AG10803 (cell line): ENCODE measurements around the gene EFCAB6.

ENCODE experiments used
- DNase-seq: peaks from one replicate; pipeline ENCODE4 v3.0.0; 2010; ENCODE audit warnings: low read depth
- H3K4me3 ChIP-seq: 2 replicates; pipeline ENCODE4 v1.5.1; 2011; ENCODE audit warnings: mild to moderate bottlenecking, low read length, control low read depth
- TF ChIP-seq, protein P1 (sequence below): conservative IDR thresholded peaks from 2 replicates; pipeline ENCODE4 v1.5.1; 2011; ENCODE audit warnings: mild to moderate bottlenecking, low read length, control low read depth, inconsistent platforms

EFCAB6 gene

GRCh38 chr22:43542681-43543521, 269.2 kb downstream of the EFCAB6 start:
- DNase-seq: no peak
- TF ChIP-seq, protein P1, sequence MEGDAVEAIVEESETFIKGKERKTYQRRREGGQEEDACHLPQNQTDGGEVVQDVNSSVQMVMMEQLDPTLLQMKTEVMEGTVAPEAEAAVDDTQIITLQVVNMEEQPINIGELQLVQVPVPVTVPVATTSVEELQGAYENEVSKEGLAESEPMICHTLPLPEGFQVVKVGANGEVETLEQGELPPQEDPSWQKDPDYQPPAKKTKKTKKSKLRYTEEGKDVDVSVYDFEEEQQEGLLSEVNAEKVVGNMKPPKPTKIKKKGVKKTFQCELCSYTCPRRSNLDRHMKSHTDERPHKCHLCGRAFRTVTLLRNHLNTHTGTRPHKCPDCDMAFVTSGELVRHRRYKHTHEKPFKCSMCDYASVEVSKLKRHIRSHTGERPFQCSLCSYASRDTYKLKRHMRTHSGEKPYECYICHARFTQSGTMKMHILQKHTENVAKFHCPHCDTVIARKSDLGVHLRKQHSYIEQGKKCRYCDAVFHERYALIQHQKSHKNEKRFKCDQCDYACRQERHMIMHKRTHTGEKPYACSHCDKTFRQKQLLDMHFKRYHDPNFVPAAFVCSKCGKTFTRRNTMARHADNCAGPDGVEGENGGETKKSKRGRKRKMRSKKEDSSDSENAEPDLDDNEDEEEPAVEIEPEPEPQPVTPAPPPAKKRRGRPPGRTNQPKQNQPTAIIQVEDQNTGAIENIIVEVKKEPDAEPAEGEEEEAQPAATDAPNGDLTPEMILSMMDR: no peak

DNA sequence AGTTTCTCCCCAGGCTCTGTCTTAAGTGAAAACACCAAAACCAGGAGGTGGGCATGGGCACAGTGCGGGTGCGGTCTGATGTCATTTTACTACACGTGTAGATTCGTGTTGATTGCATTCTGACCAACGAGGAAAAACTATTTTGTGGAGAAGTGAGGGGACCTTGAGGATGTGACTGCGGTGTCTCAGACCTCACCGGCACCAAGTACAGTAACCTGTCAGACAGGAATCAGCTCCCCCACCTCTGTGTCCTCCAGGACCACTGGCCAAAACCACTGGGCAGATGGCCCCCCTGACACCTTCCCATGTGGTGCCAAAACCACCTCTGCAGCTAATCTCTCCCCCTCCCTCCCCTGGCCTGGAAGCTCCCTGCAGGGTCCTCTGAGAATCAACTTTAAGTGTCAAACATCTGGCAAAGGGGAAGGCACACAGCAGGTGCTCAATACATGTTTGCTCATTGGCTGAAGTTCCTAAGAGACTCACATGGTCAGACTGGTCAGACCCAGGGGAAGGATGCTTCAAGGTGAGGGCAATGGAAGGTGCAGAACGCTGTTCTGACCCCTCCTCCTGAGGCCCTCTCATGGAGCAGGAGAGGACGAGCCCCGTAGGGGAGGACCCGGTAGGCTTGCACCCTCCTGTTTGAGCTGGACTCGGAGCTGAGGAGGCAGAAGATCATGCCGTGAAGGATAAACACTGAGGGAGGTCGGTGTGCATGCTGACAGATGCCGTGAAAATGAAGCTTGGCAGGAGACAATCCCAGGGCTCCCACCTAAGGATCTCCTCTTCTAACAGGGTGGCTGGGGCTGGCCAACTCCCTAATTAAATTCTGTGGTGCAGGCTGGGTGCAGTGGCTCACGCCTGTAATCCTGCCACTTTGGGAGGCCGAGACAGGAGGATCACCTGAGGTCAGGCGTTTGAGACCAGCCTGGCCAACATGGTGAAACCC, 270.4 kb downstream of the EFCAB6 start:
- no peak overlapping the region for H3K4me3 ChIP-seq
- no peak for DNase-seq
- TF ChIP-seq, protein P1: no peak

More at GRCh38 chr22:43542681-43543521, 269.2 kb downstream of the EFCAB6 start:
- no peak overlapping the region for H3K4me3 ChIP-seq

GRCh38 chr22:43541022-43541421, 271.1 kb downstream of the EFCAB6 start:
- DNase-seq: no peak
- no peak overlapping the region for H3K4me3 ChIP-seq
- TF ChIP-seq, protein P1: no peak

DNA sequence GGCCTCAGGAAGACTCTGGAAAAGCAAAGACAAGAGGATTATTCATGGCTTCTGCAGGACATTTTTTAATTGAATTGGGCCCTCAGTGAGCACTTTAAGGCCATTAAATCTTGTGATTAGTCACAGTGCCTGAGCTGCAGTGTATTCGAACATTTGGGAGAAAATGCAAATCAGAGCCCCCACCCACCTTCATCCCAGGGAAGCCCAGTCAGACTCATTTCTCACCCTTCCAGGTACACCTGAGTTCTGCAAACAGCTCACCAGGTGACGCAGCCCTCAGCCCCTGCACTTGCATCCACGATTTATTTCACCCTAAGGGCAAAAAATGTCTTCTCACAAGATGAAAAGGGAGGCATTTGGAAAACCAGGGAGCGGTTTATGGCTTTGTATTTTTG, 271.6 kb downstream of the EFCAB6 start:
- H3K4me3 ChIP-seq: no peak overlapping the region
- DNase-seq: no peak
- TF ChIP-seq, protein P1: no peak

GRCh38 chr22:43539572-43540528, 272.3 kb downstream of the EFCAB6 start:
- DNase-seq: no peak
- TF ChIP-seq, protein P1: no peak
- no peak overlapping the region for H3K4me3 ChIP-seq

GRCh38 chr22:43537019-43537585, 275.0 kb downstream of the EFCAB6 start:
- TF ChIP-seq, protein P1: no peak
- DNase-seq: no peak
- H3K4me3 ChIP-seq: no peak overlapping the region
